Activated CD4-positive, alpha-beta T cell treated with anti-CD3 and anti-CD28 coated beads for 4 hours (primary cell): Measurements from ENCODE around the gene MYO1B.

ENCODE experiments used
- DNase-seq, 2 donors: peaks; one replicate each; pipeline ENCODE4 v3.0.0-alpha.2; 2020

MYO1B gene

DNA sequence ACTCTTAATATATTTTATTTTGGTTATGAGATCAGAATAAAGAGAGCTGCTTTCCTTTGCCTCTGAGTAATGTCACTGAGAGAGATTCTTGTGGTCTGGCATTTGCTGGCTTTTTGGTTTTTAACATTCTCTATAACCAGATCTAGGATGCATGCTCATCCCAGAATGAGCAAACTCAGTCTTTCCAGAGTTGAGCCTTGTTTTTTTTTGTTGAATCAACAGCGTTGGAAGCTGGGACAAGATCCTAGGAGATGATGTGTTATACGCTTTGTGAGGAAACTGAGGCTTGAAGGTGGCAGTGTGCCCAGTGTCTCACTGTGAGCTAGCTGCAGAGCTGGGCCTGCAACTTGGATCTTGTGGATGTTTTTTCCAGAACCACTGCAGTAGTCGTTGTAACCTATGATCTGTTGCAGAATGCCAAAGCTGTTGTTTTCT lies 19.5 kb downstream of the MYO1B start:
- no peak for DNase-seq

DNA sequence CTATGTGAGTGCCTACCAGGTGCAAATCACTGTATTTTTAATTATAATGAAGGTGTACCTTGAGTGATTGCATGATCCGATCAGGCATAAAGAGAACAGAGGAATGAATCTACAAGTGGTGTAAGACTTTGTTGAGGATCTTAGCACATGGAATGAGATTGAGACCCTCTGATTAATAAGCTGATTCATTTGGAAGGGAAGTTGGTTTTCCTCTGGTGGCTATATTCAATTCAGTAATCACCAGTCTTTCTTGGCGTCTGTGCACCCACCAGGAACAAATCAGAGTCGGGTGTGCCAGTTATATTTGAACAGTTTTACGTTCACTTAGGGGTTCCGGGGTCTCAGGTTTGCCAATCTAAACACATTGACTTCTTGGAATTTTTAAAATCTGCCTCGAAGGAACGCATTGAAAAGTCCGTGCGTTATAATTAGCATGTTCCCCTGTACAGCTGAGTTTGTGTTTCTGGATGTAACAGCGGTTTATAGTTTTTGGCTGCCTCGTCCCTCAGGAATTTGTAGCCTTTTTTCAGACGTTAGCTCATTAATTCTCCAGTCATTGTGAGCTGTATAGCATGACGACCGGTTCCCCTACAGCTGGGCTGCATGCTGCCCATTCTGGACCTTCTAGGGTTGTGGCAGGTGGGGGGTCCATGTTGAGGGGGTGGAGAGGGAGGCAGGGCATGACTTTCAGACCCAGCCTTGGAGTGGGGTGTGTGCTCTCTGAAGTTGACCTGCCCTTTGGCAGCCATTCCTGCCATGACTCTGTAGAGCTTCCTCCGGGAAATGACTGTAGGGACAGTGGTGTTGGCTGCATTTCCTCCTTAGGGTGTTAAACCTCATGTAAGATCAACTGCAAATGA lies 20.3 kb downstream of the MYO1B start:
- no peak for DNase-seq

DNA sequence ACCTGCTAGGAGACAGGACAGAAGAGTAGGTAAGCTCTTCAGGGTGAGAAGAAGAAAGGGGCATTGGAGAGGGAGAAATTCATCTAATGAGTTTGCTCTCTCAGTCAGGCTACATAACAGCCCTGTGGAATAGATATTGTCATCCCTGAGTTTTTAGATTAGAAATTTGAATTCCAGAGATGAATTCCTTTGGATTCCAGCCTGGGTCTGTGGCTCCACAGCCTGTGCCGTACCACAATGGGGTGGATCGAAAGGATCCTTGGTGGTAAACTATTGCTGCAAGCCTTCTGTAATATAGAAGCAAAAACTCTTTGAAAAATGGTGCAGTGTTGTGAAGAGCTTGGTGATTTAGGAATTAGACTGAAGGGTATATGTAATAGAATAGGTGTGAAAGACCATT lies 21.0 kb downstream of the MYO1B start:
- no peak for DNase-seq

DNA sequence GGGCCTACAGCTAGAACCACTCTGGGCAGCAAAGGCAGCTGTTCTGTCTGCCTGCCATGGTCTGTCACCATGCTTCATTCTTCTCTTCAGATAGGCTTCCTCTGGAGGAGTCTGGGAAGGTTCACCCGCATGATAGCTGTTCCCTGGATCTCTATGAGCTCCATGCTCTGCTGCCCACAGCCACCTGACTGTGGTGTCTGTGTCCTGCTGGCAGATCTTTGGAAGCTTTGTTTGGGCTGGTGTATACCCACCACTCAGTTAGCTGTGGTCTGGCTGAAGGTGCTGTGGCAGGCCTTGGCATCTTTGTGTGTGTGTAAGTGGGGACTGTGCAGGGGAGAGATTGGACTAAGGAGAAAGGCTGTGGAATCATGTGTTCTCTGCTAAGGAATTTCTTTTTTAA lies 23.4 kb downstream of the MYO1B start:
- DNase-seq = no peak

DNA sequence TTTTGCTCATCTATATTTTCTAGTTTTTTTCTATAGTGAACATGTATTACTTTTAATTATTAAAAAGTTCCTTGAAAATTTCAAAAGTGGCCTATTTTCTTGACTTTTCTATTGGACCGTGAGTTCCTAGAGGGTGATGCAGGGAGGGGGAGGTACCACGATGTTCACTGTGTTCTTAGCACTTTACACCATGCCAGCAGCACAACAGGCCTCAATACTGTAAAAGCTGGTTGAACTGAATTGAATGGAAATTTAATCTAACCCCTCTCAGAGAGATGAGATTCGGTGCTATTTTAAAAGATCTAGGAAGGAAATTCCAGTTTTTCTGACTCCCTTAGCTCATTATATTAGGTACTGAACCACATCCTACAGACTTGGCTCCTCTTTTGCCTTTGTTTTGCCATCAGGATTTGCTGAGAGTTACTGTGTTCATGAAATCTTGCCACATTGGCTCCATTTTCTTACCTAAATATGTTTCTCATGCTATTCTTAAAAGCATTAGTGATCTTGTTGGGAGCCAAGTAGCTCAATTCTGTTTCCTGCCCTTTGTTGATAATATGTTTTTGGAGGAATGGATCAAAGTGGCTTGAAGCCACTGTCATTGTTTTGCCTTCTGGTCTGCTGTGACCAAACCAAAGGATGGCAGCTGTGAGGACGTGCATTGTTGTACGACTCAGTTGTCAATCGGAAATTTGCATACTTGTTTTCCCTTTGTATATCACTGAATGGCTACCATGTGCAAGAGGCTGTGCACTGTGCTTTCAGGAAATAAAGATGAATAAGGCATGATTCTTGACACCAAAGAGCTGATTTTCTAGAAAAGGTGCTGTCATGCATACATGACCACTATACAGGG lies 25.3 kb downstream of the MYO1B start:
- DNase-seq = no peak

DNA sequence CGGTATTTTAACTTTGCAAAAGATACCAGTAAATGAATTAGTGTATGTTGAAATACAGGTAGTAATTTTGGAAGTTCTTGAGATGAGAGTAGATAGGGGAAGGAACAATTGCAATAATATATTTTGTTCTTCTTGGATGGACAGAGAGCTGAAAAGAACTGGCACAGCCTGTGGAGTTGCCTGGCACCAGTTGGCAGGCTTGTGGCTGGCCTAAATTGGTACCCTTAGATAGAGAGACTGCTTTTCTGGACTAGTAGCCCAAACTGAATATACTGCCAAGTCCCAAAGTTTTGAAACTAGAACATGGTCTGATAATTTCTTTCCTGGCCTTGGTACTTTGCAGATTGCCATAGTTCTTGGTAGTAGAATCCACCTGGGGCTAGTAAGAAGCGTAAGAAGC lies 26.9 kb downstream of the MYO1B start:
- DNase-seq = no peak

DNA sequence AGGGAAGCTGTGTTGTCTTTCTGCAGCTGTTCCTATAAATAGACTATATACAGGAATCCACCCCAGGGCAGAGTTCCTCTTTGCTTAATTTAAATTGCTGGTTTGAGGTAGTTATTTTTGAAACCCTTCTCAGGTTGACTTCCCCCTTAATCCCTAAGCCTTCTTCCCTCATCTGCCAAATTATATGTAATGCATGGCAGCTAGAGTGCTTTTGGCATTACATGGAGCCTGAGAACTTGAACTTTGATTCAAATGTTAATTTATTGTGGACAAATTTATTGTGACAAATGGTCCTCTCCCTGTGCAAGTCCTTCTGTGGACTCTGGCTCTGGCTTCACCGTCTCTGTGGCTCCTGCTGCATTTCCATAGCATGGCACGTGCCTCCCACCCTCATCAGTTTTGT lies 29.2 kb downstream of the MYO1B start:
- no peak for DNase-seq

DNA sequence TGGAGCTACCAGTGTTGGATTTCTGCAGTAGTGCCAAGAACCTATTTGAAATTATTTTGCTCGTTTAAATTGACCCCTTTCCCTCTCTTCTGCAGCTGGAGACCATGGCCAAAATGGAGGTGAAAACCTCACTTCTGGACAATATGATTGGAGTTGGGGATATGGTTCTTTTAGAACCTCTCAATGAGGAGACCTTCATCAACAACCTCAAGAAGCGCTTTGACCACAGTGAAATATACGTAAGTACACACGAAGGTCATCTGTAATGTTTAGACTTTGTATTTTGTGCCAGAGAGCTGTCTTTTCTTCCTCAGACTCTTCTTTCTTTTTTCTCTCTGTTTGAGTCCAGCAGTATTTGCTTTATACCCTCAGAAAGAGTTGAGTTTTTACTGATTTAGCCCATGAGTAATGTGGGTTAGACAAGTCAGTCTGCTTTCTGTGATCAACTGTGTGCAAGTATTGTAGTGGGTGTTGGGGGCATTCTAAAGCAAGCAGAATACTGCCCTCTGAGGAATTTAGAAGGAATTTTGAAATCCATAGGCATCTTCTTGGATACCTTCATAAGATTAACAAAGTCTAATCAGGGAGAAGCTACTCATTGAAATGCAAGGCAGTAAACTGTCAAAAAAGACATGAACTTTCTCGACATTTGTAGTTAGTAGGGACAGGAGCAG lies 31.7 kb downstream of the MYO1B start:
- DNase-seq = no peak

DNA sequence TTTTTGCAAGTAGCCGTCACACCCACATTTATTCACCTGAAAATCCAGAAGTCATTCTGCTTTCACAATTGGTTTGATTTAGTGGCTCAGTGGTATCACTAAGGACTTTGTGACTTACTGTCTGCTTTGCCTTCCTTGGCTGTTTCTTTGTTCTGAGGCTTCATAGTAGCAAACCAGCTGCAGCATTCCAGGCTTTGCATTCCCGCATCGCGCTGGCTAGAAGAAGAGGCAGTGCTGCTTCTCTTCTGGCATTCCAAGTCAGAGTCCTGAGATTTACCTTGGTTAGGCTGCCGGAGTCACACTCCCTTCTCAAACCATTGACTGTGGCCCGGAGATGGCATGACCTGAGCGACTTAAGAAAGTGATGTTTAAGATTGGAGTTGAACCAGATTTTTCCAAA lies 35.1 kb downstream of the MYO1B start:
- DNase-seq = no peak

DNA sequence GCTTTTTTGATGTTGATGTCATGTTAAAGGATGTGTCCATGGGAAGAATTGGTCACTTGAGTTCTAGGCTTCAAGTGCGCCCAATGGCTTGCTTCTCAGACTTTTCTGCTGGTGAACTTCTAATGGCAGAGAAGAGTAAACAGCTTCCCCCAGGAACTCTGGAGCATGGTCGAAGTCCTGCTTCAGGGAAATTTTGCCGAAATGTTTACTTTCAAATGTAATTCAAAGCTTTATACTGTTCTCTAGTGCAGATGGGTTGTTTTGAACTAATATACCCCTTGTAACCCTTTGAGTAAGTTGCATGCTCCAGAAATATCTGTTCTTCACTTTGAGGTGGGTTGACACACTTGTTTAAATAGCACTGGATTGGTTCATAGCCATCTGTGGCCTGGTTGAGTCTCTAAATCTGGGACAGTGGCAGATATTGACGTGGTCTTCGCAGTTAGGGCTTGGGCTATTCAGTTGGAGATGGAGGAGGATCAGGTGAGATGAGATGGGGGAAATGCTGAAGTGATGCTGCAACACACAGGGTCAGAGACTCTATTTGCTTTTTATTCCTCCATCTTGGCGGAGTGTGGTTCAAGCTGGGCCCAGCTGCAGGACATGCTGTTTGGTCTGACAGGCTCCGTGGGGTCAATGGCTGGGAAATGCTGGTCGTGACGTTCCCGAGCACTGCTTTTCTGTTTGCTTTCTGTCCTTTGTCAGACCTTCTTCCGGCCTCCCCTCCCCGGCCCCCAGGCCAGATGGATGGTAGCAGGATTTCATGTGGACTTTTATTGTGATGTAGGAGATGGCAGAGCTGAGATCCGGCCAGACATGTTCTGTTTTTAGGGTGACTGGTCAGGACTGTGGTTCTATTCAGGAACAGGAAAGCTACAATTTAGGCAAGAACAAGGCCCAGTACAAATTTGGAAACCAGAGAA lies 35.9 kb downstream of the MYO1B start:
- DNase-seq = no peak

DNA sequence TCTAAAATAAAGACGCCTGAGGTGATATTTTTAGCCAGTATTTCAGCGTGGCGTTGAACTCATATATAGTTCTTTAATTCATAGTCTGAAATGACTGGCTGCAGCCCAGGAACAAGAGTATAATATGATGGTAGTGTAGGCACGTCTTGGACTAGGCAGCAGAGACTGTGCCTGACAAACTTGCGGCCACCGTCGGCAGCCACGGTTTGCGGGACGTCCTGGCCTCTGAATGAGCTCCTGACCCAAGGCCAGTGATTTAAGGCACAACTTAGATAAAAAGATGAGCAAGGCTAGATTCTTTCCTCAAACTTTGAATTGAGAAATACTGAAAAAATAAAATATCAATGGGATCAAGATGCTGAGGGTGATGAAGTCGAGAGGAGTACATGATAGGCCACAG lies 40.0 kb downstream of the MYO1B start:
- no peak for DNase-seq

DNA sequence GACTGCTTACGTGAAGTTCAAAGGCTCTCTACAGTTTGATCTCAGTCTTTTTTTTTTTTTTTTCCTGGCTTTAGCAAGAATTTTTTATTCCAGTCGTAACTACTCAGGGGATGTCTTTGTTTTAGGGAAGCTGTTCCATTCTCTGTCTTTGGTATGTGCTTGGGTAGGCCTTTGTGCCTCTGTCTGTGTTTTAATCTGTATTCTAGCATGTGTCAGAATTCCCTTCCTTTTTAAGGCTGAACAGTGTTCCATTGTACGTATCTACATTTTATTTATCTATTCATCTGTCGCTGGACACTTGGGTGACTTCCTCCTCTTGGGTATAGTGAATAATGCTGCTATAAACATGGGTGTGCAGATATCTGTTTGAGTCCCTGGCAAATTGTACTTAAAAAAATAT lies 42.6 kb downstream of the MYO1B start:
- no peak for DNase-seq

DNA sequence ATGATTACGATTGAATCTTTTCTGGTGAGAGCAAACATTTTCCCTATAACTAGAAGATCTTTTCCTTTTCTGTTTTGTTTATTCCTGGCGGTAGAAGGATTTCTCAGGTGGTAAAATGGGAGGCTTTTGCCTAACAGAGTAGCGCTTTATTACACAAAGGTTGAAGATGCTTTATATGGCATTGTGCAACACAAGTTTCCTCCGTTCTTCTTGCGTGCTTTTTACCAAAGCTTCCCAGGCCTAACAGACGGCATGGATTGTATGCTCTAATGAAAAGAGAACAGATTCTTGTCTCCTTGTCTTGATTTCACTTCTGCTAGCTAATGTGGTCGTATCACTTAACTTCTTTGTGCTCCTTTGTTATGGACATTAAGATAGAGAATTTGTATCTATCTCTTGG lies 43.8 kb downstream of the MYO1B start:
- no peak for DNase-seq

DNA sequence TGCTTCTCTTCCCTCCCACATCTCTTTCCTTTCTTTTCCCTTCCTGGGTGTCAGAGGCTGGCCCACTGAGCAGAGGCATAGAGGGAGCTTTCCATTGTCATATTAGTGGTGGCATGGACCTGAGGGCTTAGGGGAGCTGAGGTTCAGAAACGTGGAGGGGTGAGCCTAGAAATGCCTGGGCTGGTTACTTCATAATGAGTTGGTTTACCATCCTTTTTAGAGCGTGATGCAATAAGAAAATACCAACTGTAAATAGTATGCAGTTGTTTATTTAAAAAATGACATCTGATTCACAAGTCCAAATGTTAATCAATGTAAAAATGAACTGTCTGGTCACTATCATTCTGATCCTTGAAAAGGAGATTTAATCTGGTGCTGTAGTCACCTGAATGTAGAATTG lies 46.3 kb downstream of the MYO1B start:
- no peak for DNase-seq

DNA sequence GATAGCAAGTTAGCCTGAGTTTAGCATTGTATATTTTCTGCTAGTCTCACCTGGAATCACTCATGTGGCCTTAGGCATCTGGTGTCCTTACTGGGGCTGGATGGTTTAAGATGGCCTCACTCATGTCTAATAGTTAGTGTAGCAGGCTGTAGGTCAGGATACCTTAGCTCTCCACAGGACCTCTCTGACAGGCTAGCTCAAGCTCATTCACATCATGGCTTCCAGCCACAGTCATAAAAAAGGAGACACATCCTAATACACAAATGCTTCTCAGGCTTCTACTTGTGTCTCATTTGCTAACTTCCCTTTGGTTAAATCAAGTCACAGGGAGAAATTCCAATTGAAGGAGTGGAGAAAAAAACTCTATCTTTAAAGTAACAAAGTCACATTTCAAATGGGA lies 47.7 kb downstream of the MYO1B start:
- no peak for DNase-seq

DNA sequence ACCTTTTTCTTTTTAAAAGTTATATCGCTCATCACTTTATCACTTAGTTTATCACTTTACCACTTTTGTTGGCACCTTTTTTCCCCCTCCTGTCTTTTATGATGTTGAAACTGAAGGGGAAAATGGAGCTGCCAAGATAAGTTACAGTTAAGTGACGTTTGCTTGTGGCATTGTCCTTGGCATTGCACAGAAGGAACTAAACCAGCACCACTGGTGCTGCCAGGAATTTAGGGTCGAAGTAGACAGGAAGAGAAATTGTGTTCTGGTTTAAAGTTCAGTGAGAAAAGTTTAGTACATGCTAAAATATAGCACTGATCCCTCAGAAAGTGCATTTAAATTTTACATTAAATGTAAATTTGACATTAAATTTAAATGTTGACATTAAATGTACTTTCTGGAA lies 49.9 kb downstream of the MYO1B start:
- no peak for DNase-seq

DNA sequence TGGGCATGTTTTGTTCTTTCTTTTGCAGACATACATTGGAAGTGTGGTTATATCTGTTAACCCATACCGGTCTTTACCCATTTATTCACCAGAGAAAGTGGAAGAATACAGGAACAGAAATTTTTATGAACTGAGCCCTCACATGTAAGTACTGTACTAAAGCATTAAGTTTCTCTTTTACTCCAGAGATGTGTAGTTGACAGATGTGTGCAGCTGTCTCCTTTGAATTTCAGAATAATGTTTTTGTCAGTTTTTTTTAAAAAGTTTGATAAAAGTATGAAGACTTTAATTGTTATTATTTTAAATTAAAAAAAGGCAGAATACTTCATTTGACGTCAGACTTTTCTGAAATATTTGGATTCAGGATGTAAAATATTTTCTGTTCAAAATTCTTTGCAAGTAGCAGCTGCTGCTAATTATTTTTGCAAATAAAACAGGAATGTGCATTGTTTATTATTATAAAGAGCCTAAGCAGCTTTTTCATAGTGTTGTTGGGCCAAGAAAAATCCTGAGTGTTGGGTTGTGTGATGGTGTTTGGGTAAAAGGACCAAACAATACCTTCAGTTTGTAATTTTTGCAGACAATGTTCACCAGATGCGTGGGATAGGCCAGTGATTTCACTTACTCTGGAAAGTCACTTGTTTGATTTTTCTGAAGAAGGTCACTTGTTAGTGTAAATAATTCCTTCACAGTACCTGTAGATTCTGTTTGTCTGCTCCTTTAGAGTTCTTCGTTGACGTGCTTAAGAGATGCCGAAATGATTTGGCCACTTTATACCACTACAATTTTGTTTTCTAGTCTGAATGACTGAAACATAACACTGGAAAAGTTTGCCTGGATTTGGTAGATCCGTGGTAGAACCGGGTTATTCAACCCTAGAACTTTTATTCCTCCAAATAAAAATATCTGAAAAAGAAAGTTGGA lies 51.1 kb downstream of the MYO1B start:
- DNase-seq = no peak

DNA sequence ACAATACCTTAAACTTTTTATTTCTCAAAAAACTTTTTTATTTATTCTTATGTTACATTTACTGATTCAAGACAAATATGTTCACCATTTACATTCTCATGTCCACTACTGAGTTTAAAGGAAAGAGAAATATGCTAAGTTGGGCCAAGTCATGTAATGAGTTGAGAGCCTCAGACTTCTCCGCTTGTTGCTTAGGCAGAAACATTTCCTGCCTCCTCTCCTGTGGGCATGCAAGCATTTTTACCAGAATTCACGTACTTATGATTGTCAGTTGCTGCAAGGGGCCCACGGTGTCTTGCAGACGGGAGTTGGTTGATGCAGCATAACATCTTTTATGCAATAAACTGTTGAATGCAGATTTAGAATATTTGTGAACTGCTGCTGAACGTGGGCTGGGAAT lies 51.8 kb downstream of the MYO1B start:
- DNase-seq = no peak

DNA sequence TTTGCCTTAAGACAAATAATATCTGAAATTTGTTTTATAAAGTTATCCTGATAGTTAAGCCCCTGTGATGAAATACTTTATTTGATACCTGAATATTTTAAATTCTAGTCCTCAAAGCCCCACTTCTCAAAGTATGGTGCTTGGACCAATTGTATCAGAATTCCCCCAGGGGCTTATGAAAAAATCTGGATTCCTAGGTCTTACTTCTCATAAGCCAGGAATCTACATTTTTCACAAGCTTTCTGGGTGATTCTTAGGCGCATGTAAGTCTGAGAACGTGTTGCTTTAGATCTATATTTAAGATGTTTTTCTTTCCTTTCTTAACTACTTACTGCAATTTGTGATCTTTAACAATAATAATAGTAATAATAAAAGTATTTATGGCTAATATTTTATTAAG lies 53.1 kb downstream of the MYO1B start:
- no peak for DNase-seq

DNA sequence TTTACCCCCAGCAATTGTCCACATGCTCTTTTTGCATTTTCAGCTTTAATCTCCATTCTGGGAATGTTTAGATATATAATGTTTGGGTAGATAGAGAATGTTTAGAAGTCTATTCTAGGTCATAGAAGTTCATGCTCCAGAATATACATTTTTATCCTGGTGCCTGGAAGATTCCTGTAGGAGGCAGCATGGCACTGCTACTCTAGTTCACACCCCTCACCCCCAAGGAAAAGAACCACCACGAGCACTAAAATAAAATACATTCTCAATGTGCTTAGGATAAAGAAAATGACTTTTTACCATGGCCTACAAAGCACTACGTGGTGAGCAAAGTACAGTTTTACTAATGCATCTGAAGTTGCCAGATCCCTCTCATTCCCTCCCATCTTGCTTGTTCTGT lies 53.8 kb downstream of the MYO1B start:
- DNase-seq = no peak

DNA sequence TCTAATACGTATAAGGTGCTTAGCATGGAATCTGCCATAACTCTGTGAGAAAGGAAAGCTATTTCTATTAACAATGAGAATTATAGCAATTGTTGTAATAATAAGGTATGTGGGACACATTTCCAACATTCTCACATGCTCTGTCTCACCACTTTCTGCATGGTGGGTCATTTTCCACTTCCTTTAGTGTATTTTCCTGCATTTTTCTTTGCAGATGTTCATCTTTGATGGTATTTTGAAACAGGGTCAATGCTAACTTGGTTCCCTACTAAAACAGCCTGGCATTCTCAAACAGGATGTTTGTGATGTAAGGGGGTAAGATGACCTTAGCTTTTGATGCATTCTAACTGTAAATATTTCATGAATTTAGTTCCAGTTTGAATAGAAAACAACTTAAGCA lies 54.7 kb downstream of the MYO1B start:
- DNase-seq = no peak
